Measurements from ENCODE around the gene KHSRP.
A peak's percentile ranks its signal among the peaks of the same experiment; 100 is the strongest.

KHSRP gene

DNA sequence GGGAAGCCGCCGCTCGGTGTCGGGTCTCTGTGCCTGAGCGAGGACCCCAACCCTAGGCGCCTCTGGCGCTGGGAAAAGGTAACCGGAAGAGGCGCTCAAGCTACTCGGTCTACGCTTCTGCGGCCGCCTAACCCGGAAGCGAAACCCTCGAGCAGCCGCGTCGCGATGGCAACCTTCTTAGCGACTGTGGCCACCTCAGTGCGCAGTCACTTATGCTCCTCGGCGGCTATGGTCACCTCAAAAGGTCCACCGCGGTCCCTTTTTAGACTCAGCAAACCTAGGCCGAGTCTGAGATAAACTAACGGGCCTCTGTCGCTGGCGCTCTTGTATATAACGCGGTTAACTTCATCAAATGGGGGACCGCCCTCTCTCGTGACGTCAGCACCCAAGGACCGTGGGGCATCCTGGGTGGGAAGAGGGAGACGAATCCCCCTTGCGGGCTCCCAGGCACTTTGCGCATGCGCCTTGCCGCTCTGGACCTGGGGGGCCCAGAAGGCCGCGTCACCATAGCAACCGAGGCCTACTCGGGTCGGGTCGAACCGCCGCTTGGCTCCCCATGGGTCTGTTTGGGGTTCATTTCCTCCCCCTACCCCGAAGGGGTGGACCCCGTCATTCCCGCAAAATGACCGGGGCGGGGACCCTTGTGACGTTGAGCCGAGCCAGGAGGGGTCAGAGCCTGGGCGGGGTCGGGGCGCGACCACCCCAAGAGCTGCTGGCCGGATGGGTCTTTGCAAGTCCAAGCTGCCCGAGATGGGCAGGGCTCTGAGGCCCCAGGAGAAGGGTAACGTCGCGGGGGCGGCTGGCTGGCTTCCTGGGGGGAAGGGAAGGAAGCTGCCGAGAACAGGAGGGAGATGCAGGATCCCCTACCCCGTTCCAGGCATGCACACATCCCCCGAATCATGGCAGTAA, 31.3 kb downstream of the KHSRP start, which contains the start of gene GTF2F1:
TSS of gene GTF2F1 (minus strand) at position 91 of the 909 bp plus-strand sequence. CDS start 169 bp downstream, outside the sequence.
- in situ Hi-C loops (cut with MboI; ENCODE audit: low sequenced_read_pairs, unreplicated experiment) = no loop called here
- TF ChIP-seq, protein P1, sequence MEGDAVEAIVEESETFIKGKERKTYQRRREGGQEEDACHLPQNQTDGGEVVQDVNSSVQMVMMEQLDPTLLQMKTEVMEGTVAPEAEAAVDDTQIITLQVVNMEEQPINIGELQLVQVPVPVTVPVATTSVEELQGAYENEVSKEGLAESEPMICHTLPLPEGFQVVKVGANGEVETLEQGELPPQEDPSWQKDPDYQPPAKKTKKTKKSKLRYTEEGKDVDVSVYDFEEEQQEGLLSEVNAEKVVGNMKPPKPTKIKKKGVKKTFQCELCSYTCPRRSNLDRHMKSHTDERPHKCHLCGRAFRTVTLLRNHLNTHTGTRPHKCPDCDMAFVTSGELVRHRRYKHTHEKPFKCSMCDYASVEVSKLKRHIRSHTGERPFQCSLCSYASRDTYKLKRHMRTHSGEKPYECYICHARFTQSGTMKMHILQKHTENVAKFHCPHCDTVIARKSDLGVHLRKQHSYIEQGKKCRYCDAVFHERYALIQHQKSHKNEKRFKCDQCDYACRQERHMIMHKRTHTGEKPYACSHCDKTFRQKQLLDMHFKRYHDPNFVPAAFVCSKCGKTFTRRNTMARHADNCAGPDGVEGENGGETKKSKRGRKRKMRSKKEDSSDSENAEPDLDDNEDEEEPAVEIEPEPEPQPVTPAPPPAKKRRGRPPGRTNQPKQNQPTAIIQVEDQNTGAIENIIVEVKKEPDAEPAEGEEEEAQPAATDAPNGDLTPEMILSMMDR (IDR thresholded peaks at IDR 0.05; ENCODE audit: borderline replicate concordance, control extremely low read depth, extremely low read depth, insufficient read depth, missing control alignments) = peak; percentile 27

GRCh38 chr19:6392221-6393073, 32.2 kb downstream of the KHSRP start:
- TF ChIP-seq, protein P1 (IDR thresholded peaks at IDR 0.05; ENCODE audit: borderline replicate concordance, control extremely low read depth, extremely low read depth, insufficient read depth, missing control alignments) = no peak
- no peak for DNase-seq (ENCODE audit: low spot score)
- in situ Hi-C loops (cut with MboI; ENCODE audit: low sequenced_read_pairs, unreplicated experiment) = no loop called here

More for the DNA sequence above, 31.3 kb downstream of the KHSRP start, which contains the start of gene GTF2F1:
- DNase-seq (ENCODE audit: low spot score) = peak; percentile 98

GRCh38 chr19:6387372-6387771, 37.2 kb downstream of the KHSRP start:
- no peak for DNase-seq (ENCODE audit: low spot score)
- in situ Hi-C loops (cut with MboI; ENCODE audit: low sequenced_read_pairs, unreplicated experiment) = no loop called here
- TF ChIP-seq, protein P1 (IDR thresholded peaks at IDR 0.05; ENCODE audit: borderline replicate concordance, control extremely low read depth, extremely low read depth, insufficient read depth, missing control alignments) = no peak

- no peak for DNase-seq (ENCODE audit: low spot score)
- TF ChIP-seq, protein P1 (IDR thresholded peaks at IDR 0.05; ENCODE audit: borderline replicate concordance, control extremely low read depth, extremely low read depth, insufficient read depth, missing control alignments) = no peak
- in situ Hi-C loops (cut with MboI; ENCODE audit: low sequenced_read_pairs, unreplicated experiment) = no loop called here
Observed at GRCh38 chr19:6384381-6384780, 40.2 kb downstream of the KHSRP start.

GRCh38 chr19:6383188-6383587, 41.4 kb downstream of the KHSRP start:
- TF ChIP-seq, protein P1 (IDR thresholded peaks at IDR 0.05; ENCODE audit: borderline replicate concordance, control extremely low read depth, extremely low read depth, insufficient read depth, missing control alignments) = no peak
- no peak for DNase-seq (ENCODE audit: low spot score)
- in situ Hi-C loops (cut with MboI; ENCODE audit: low sequenced_read_pairs, unreplicated experiment) = no loop called here

DNA sequence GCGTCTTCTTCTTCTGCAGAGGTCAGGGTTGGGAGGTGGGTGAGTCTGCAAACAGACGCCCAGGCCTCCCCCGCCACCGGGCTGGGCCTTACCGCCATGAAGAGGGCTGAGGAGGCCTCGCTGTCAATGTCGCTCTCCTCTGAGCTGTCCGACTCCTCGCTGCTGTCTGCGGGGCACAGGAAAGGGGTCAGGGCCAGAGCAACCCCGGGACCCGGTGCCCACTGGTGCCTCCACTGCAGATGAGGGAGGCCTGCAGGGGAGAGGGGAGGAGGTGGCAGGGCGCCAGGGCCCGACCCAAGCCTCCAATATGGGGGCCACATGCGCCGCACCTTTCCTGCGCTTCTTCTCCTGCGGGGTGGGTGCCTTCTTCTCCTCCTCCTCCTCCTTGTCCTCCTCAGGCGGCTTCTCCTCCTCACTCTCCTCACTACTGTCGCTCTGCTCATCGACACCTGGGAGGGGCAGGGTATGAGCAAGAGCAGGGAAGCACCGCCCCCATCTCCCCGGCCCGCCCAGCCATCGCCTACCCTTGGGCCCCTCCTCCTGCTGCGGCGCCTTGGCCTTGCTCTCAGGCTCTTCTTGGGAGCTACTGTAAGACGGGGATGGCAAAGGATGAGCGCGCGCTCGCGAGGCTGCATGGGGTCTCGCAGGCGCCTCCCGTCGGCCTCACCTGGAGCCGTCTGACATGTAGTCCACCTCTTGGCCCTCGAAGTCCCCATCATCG, 43.4 kb downstream of the KHSRP start:
- TF ChIP-seq, protein P1 (IDR thresholded peaks at IDR 0.05; ENCODE audit: borderline replicate concordance, control extremely low read depth, extremely low read depth, insufficient read depth, missing control alignments) = no peak
- DNase-seq (ENCODE audit: low spot score) = no peak
- in situ Hi-C loops (cut with MboI; ENCODE audit: low sequenced_read_pairs, unreplicated experiment) = no loop called here
